Peyer's patch (tissue), 4 donors: Measurements from ENCODE around the gene CHST8. TPM values are rescaled to one million over a fixed set of nuclear protein-coding genes. Genes with fewer than 3 reads are reported as not detected.

Source experiments
- DNase-seq, 3 donors: peaks; one replicate each; pipeline ENCODE4 v3.0.0-alpha.2; 2017 to 2019
- H3K27ac ChIP-seq, 4 donors: fragments of 200-600 bp; sonication (generic); one replicate each; pipeline ENCODE4 v1.5.1; 2016 to 2019
- H3K27me3 ChIP-seq, 2 donors: fragments of 200-600 bp; sonication (generic); one replicate each; pipeline ENCODE4 v1.5.1; 2019
- H3K36me3 ChIP-seq, 3 donors: fragments of 200-600 bp; sonication (generic); one replicate each; pipeline ENCODE4 v1.5.1; 2016 to 2019
- H3K4me1 ChIP-seq, 4 donors: fragments of 200-600 bp; sonication (generic); one replicate each; pipeline ENCODE4 v1.5.1; 2016 to 2019
- H3K4me3 ChIP-seq, 4 donors: fragments of 200-600 bp; sonication (generic); 1 replicate in 3 of 4; 2 replicates in 1 of 4; pipeline ENCODE4 v1.5.1; 2016 to 2019; ENCODE audit warnings: mild to moderate bottlenecking in 1 of 4
- H3K9me3 ChIP-seq, 4 donors: fragments of 200-600 bp; sonication (generic); one replicate each; pipeline ENCODE4 v1.5.1; 2016 to 2019; ENCODE audit warnings: mild to moderate bottlenecking in 1 of 4
- CTCF ChIP-seq, 6 experiments: fragments of 450-650 bp in 4 of 6; fragments of 200-600 bp in 2 of 6; sonication (generic) in 1 of 6; IDR thresholded peaks; one replicate each; pipeline ENCODE4 v1.5.1; 2017 to 2019; ENCODE audit warnings: antibody characterized with exemption in 6 of 6, mild to moderate bottlenecking in 3 of 6, moderate library complexity in 1 of 6
- POLR2A ChIP-seq, 2 donors: fragments of 450-650 bp; IDR thresholded peaks; one replicate each; pipeline ENCODE4 v1.5.1; 2017; ENCODE audit warnings: antibody characterized with exemption in 2 of 2, mild to moderate bottlenecking in 2 of 2, moderate library complexity in 2 of 2
- total RNA-seq, 4 donors: library from RNA; depleted of rRNA; stranded (reverse); fragments of >200 nt; gene quantifications; one replicate each; pipeline ENCODE4 v1.1.0, GENCODE V29; 2016

The CHST8 gene
- total RNA-seq, 4 donors from 2014 or later, result 0.54 to 1.8 TPM; not detected in 2

GRCh38 chr19:33808399-33808798, 186.6 kb downstream of the CHST8 start:
- no peak overlapping the region for H3K4me3 ChIP-seq
- peaks cover 0 to 28% (median 3%) of the 10 kb centered on the region in 4 donors for H3K4me1 ChIP-seq
- H3K36me3 ChIP-seq, result peaks cover 0 to 6% (median 0%) of the 10 kb centered on the region in 3 donors
- DNase-seq, result no peak
- TF ChIP-seq CTCF (IDR thresholded peaks at IDR 0.05) (no peak), POLR2A (IDR thresholded peaks at IDR 0.05) (no peak)
- H3K9me3 ChIP-seq, result no peaks in the 10 kb centered on the region
- H3K27ac ChIP-seq, result no peak overlapping the region
- H3K27me3 ChIP-seq, result no peaks in the 10 kb centered on the region

DNA sequence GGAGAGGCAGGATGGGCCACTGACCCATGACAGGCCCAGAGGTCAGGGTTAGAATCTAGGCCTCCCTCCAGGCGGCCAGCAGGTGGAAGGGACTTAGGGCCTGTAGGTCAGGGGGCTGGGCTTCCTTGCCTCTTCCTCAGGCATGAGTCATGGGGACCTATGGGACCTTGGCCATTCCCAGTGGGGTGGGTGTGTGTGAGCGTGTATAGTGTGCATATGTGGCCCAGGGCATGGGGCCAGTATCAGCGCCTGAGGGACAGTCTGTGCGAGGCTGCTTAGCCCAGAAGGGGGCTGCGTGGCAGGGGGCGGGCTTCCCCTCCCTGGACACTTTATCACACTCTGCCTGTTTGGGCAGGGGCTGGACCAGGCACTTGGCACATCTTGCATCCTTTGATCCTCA, 188.2 kb downstream of the CHST8 start:
- H3K4me3 ChIP-seq, result no peak overlapping the region
- no peaks in the 10 kb centered on the region for H3K27me3 ChIP-seq
- TF ChIP-seq POLR2A (IDR thresholded peaks at IDR 0.05), result no peak
- H3K27ac ChIP-seq, result no peak overlapping the region
- H3K4me1 ChIP-seq, result peaks cover 0 to 12% (median 0%) of the 10 kb centered on the region in 4 donors
- DNase-seq, result no peak
- H3K9me3 ChIP-seq, result no peaks in the 10 kb centered on the region
- peaks cover 0 to 6% (median 0%) of the 10 kb centered on the region in 3 donors for H3K36me3 ChIP-seq

DNA sequence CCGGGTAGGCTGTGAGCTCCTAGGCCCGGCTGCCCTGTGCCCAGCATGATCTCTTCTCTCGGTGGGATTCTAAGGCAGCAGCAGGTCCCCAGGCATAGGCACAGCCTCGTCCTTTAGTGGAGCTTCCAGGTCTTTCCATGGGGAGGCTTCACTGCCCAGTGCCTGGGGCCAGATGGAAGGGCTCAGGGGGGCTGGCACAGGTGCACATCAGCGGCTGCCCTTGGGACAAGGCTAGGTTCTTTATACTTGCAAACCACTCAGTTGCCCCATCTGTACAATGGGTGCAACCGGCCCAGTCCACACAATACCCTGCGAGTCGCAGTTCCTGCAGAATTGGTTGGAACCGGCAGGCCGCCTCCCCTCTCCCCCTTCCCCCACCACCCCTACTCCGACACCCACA, 189.1 kb downstream of the CHST8 start:
- H3K36me3 ChIP-seq, result peaks cover 0 to 6% (median 0%) of the 10 kb centered on the region in 3 donors
- no peak for DNase-seq
- H3K4me3 ChIP-seq, result no peak overlapping the region
- H3K27ac ChIP-seq, result no peak overlapping the region
- H3K9me3 ChIP-seq, result no peaks in the 10 kb centered on the region
- TF ChIP-seq POLR2A (IDR thresholded peaks at IDR 0.05) (no peak), CTCF (IDR thresholded peaks at IDR 0.05) (no peak)
- peaks cover 0 to 5% (median 0%) of the 10 kb centered on the region in 4 donors for H3K4me1 ChIP-seq
- H3K27me3 ChIP-seq, result no peaks in the 10 kb centered on the region

DNA sequence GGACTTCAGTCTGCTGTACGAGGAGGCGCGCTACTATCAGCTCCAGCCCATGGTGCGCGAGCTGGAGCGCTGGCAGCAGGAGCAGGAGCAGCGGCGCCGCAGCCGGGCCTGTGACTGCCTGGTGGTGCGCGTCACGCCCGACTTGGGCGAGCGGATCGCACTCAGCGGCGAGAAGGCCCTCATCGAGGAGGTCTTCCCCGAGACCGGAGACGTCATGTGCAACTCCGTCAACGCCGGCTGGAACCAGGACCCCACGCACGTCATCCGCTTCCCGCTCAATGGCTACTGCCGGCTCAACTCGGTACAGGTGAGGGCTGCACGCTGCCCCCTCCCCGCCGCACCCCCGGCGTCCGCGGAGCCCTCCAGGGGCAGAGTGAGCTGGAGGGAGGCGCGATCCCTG, 189.5 kb downstream of the CHST8 start:
- Histone ChIP-seq H3K27me3 (no peaks in the 10 kb centered on the region), H3K36me3 (peaks cover 0 to 6% (median 0%) of the 10 kb centered on the region in 3 donors), H3K9me3 (no peaks in the 10 kb centered on the region), H3K4me3 (no peak overlapping the region), H3K4me1 (peaks cover 0 to 5% (median 0%) of the 10 kb centered on the region in 4 donors), H3K27ac (no peak overlapping the region)
- DNase-seq, result no peak
- TF ChIP-seq CTCF (IDR thresholded peaks at IDR 0.05) (no peak), POLR2A (IDR thresholded peaks at IDR 0.05) (no peak)

- Histone ChIP-seq H3K9me3 (no peaks in the 10 kb centered on the region), H3K27me3 (no peaks in the 10 kb centered on the region), H3K36me3 (peaks cover 0 to 6% (median 0%) of the 10 kb centered on the region in 3 donors), H3K4me3 (no peak overlapping the region), H3K27ac (no peak overlapping the region), H3K4me1 (peaks cover 0 to 5% (median 0%) of the 10 kb centered on the region in 4 donors)
- TF ChIP-seq POLR2A (IDR thresholded peaks at IDR 0.05), result no peak
- TF ChIP-seq CTCF (IDR thresholded peaks at IDR 0.05), result no peak
- DNase-seq, result no peak
Measured at GRCh38 chr19:33811736-33812387, 190.1 kb downstream of the CHST8 start.

GRCh38 chr19:33812388-33813330, 190.9 kb downstream of the CHST8 start:
- Histone ChIP-seq H3K9me3 (no peaks in the 10 kb centered on the region), H3K4me3 (no peak overlapping the region), H3K27ac (no peak overlapping the region), H3K36me3 (peaks cover 0 to 6% (median 0%) of the 10 kb centered on the region in 3 donors), H3K4me1 (peaks cover 0 to 5% (median 0%) of the 10 kb centered on the region in 4 donors), H3K27me3 (no peaks in the 10 kb centered on the region)
- no peak for TF ChIP-seq POLR2A (IDR thresholded peaks at IDR 0.05)
- TF ChIP-seq CTCF (IDR thresholded peaks at IDR 0.05), result no peak
- no peak for DNase-seq
